HEK293T (cell line): Measurements from ENCODE around the gene STXBP5.

Experiments used
- CTCF ChIA-PET: fragments of 350-600 bp; formaldehyde crosslinking; extraction: SDS; loops from one replicate; lab custom pipeline; 2021; ENCODE audit warnings: antibody characterized with exemption, inconsistent platforms; lab: Yijun Ruan, JAX
- POLR2A ChIA-PET: fragments of 350-600 bp; formaldehyde crosslinking; extraction: SDS; loops from one replicate; lab custom pipeline; 2020; ENCODE audit warnings: antibody characterized with exemption, inconsistent platforms; lab: Yijun Ruan, JAX
- DNase-seq: peaks from one replicate; pipeline ENCODE4 v3.0.0; 2012; ENCODE audit warnings: mixed read lengths; ENCODE audit errors: extremely low spot score
- ARNT ChIP-seq: fragments of 450-650 bp; IDR thresholded peaks from 2 replicates; pipeline ENCODE4 v1.6.1; 2017; ENCODE audit warnings: mild to moderate bottlenecking
- BHLHE40 ChIP-seq: fragments of 450-650 bp; IDR thresholded peaks from 2 replicates; pipeline ENCODE4 v1.6.1; 2016; ENCODE audit warnings: mild to moderate bottlenecking, moderate library complexity, borderline replicate concordance
- CTBP1 ChIP-seq: fragments of 450-650 bp; IDR thresholded peaks from 2 replicates; pipeline ENCODE4 v1.6.1; 2016; ENCODE audit warnings: borderline replicate concordance
- ELF4 ChIP-seq: fragments of 450-650 bp; IDR thresholded peaks from 2 replicates; pipeline ENCODE4 v1.6.1; 2017; ENCODE audit warnings: antibody characterized with exemption
- FOXA1 ChIP-seq: fragments of 450-650 bp; IDR thresholded peaks from 2 replicates; pipeline ENCODE4 v1.6.1; 2016; ENCODE audit warnings: mild to moderate bottlenecking
- FOXK2 ChIP-seq: fragments of 450-650 bp; IDR thresholded peaks from 2 replicates; pipeline ENCODE4 v1.6.1; 2016; ENCODE audit warnings: mild to moderate bottlenecking
- FOXM1 ChIP-seq: fragments of 450-650 bp; IDR thresholded peaks from 2 replicates; pipeline ENCODE4 v1.6.1; 2017; ENCODE audit warnings: mild to moderate bottlenecking, borderline replicate concordance
- HDGF ChIP-seq: fragments of 450-650 bp; IDR thresholded peaks from 2 replicates; pipeline ENCODE4 v1.6.1; 2017; ENCODE audit warnings: antibody characterized with exemption, borderline replicate concordance
- L3MBTL2 ChIP-seq: fragments of 450-650 bp; conservative IDR thresholded peaks from 2 replicates; pipeline ENCODE4 v1.6.1; 2016; ENCODE audit warnings: mild to moderate bottlenecking
- LEF1 ChIP-seq: fragments of 450-650 bp; IDR thresholded peaks from 2 replicates; pipeline ENCODE4 v1.6.1; 2017; ENCODE audit warnings: mild to moderate bottlenecking, borderline replicate concordance
- NFRKB ChIP-seq: fragments of 450-650 bp; IDR thresholded peaks from 2 replicates; pipeline ENCODE4 v1.6.1; 2016; ENCODE audit warnings: mild to moderate bottlenecking, moderate library complexity
- PKNOX1 ChIP-seq: fragments of 450-650 bp; IDR thresholded peaks from 2 replicates; pipeline ENCODE4 v1.6.1; 2016
- SP1 ChIP-seq: fragments of 450-650 bp; IDR thresholded peaks from 2 replicates; pipeline ENCODE4 v1.6.1; 2017
- SUZ12 ChIP-seq: fragments of 450-650 bp; IDR thresholded peaks from 2 replicates; pipeline ENCODE4 v1.6.1; 2016; ENCODE audit warnings: mild to moderate bottlenecking
- TARDBP ChIP-seq: fragments of 450-650 bp; IDR thresholded peaks from 2 replicates; pipeline ENCODE4 v1.6.1; 2016
- ZNF384 ChIP-seq: fragments of 450-650 bp; IDR thresholded peaks from 2 replicates; pipeline ENCODE4 v1.6.1; 2016

The STXBP5 gene

DNA sequence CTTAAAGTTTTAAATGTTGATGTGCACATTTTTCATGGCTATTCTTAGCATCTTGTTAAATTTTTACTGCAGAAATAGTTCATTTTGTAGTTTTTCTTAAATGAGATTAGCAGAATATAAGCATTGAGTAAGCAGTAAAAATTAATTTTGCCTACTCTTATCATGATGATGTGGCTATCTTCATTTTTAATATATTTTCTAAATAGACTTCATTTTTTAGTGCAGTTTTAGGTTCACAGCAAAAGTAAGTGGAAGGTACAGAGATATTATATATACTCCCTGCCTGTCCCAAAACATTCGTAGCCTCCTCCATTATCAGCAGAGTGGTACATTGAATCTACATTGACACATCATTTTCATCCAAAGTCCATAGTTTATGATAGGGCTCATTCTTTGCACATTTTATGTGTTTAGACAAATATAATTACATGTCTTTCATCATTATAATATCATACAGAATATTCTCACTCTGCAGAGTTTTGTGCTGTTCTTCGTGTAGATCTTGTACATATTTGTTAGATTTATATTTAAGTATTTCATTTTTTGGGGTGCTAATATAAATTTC, 13.7 kb downstream of the STXBP5 start:
- ChIA-PET POLR2A (no interaction called here), CTCF (no interaction called here)
- no peak for TF ChIP-seq FOXM1
- TF ChIP-seq FOXK2 = no peak
- no peak for TF ChIP-seq ZNF384
- TF ChIP-seq SP1 = no peak
- no peak for TF ChIP-seq ELF4
- no peak for TF ChIP-seq NFRKB
- TF ChIP-seq ARNT = no peak
- no peak for TF ChIP-seq HDGF
- TF ChIP-seq L3MBTL2 = no peak
- TF ChIP-seq CTBP1 = no peak
- TF ChIP-seq TARDBP = no peak
- no peak for TF ChIP-seq BHLHE40
- no peak for TF ChIP-seq LEF1
- TF ChIP-seq FOXA1 = no peak
- no peak for TF ChIP-seq SUZ12
- TF ChIP-seq PKNOX1 = no peak
- DNase-seq = no peak

DNA sequence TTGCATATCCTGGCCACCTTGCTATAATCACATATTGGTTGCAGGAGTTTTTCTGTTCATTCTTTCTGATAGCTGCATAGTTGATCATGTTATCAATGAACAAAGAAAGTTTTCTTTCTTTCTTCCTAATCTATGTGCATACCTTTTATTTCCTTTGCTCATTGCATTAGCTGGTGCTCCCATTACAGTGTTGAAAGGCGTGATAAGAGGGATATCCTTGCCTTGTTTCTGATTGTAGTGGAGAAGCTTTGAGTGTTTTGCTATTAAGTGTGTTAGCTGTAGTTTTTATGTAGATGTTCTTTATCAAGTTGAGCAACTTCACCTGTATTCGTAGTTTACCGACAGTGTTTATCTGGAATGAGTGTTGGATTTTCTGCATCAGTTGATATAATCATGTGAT, 14.6 kb downstream of the STXBP5 start:
- TF ChIP-seq ELF4 = no peak
- no peak for TF ChIP-seq LEF1
- TF ChIP-seq L3MBTL2 = no peak
- no peak for TF ChIP-seq HDGF
- no peak for TF ChIP-seq ZNF384
- TF ChIP-seq TARDBP = no peak
- TF ChIP-seq CTBP1 = no peak
- no peak for TF ChIP-seq NFRKB
- no peak for TF ChIP-seq BHLHE40
- TF ChIP-seq FOXA1 = no peak
- no peak for TF ChIP-seq PKNOX1
- TF ChIP-seq SP1 = no peak
- no peak for TF ChIP-seq ARNT
- no peak for TF ChIP-seq SUZ12
- TF ChIP-seq FOXM1 = no peak
- POLR2A ChIA-PET = no interaction called here
- DNase-seq = no peak
- CTCF ChIA-PET = no interaction called here

DNA sequence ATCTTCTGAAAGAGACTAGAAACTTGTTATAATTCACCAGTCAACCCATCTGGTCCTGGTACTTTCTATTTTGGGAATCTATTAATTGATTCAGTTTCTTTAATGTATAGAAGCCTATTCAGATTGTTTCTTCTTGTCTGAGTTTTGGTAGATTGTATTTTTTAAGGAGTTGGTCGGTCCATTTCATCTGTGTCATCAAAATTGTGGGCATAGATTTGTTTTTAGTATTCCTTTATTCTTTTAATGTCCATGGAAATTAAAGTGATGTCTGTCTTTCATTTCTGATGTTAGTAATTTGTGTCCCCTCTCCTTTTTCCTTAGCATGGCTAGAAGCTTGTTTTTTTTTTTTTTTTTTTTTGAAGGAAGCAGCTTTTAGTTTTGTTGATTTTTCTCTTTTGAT, 15.2 kb downstream of the STXBP5 start:
- DNase-seq = no peak
- CTCF ChIA-PET = no interaction called here
- POLR2A ChIA-PET = no interaction called here
- no peak for TF ChIP-seq FOXA1
- no peak for TF ChIP-seq FOXM1
- TF ChIP-seq LEF1 = no peak
- TF ChIP-seq ELF4 = no peak
- TF ChIP-seq PKNOX1 = no peak
- no peak for TF ChIP-seq CTBP1
- no peak for TF ChIP-seq L3MBTL2
- TF ChIP-seq FOXK2 = no peak
- no peak for TF ChIP-seq SUZ12
- no peak for TF ChIP-seq BHLHE40
- no peak for TF ChIP-seq TARDBP
- TF ChIP-seq ZNF384 = no peak

- DNase-seq = no peak
- POLR2A ChIA-PET = no interaction called here
- CTCF ChIA-PET = interaction anchor here (0.5 kb wide), 1 partner anchor 1915 kb away, joined by 5 read pairs; no protein-coding TSS in a partner anchor
- no peak for TF ChIP-seq ARNT
- no peak for TF ChIP-seq PKNOX1
- TF ChIP-seq SP1 = no peak
- no peak for TF ChIP-seq LEF1
- TF ChIP-seq ELF4 = no peak
- TF ChIP-seq TARDBP = no peak
- no peak for TF ChIP-seq CTBP1
- no peak for TF ChIP-seq ZNF384
- TF ChIP-seq FOXM1 = no peak
- no peak for TF ChIP-seq NFRKB
- no peak for TF ChIP-seq SUZ12
- TF ChIP-seq FOXK2 = no peak
- no peak for TF ChIP-seq BHLHE40
- TF ChIP-seq FOXA1 = no peak
- TF ChIP-seq L3MBTL2 = no peak
- no peak for TF ChIP-seq HDGF
Measured at GRCh38 chr6:147220345-147220744, 16.1 kb downstream of the STXBP5 start.

- POLR2A ChIA-PET = no interaction called here
- DNase-seq = no peak
- CTCF ChIA-PET = no interaction called here
- no peak for TF ChIP-seq ELF4
- TF ChIP-seq PKNOX1 = no peak
- TF ChIP-seq HDGF = no peak
- TF ChIP-seq CTBP1 = no peak
Measured at GRCh38 chr6:147221739-147222138, 17.5 kb downstream of the STXBP5 start.
